A673 (cell line): ENCODE results near the gene EXOC4. TPM values are rescaled to one million over a fixed set of nuclear protein-coding genes. Genes with fewer than 3 reads are reported as not detected.

ENCODE experiments used
- BruUV-seq: library from RNA; stranded (reverse); fragments of 400-500 nt; replicated peaks from 2 replicates; lab custom pipeline; 2021; lab: Mats Ljungman, UMichigan
- CTCF ChIA-PET: fragments of 300-600 bp; sonication (Branson Sonifier 250); formaldehyde crosslinking; loops from one replicate; lab custom pipeline; 2022; ENCODE audit warnings: antibody characterized with exemption; lab: Charles Lee
- POLR2A ChIA-PET: fragments of 300-600 bp; sonication (Branson Sonifier 250); formaldehyde crosslinking; loops from one replicate; lab custom pipeline; 2022; ENCODE audit warnings: antibody characterized with exemption; ENCODE audit not compliant: low non-redundant PET; lab: Charles Lee
- DNase-seq: peaks from one replicate; pipeline ENCODE4 v3.0.0-alpha.2; 2015; ENCODE audit warnings: low spot score
- H3K27ac ChIP-seq: fragments of 200-600 bp; sonication (generic); 2 replicates; pipeline ENCODE4 v1.5.1; 2016; ENCODE audit warnings: mixed run types, low read depth, mild to moderate bottlenecking, mixed read lengths, antibody characterized with exemption, low read length; ENCODE audit not compliant: poor library complexity, severe bottlenecking
- H3K27me3 ChIP-seq: fragments of 200-600 bp; sonication (generic); replicated peaks from 2 replicates; pipeline ENCODE4 v1.6.1; 2017; ENCODE audit warnings: mixed run types, low read depth, mild to moderate bottlenecking, mixed read lengths, antibody characterized with exemption, low read length; ENCODE audit not compliant: insufficient read depth, poor library complexity
- H3K36me3 ChIP-seq: fragments of 200-600 bp; sonication (generic); 2 replicates; pipeline ENCODE4 v1.6.1; 2016; ENCODE audit warnings: mixed run types, mild to moderate bottlenecking, mixed read lengths, antibody characterized with exemption, low read length; ENCODE audit not compliant: insufficient read depth, poor library complexity, severe bottlenecking
- H3K4me1 ChIP-seq: fragments of 200-600 bp; sonication (generic); 2 replicates; pipeline ENCODE4 v1.6.1; 2017; ENCODE audit warnings: mixed run types, mild to moderate bottlenecking, mixed read lengths, antibody characterized with exemption, low read length; ENCODE audit not compliant: insufficient read depth, poor library complexity, severe bottlenecking
- H3K4me3 ChIP-seq: fragments of 200-600 bp; sonication (generic); 2 replicates; pipeline ENCODE4 v1.5.1; 2016; ENCODE audit warnings: low read depth, mixed run types, mild to moderate bottlenecking, mixed read lengths, low read length; ENCODE audit not compliant: poor library complexity, severe bottlenecking
- H3K9me3 ChIP-seq: fragments of 200-600 bp; sonication (generic); 2 replicates; pipeline ENCODE4 v1.6.1; 2016; ENCODE audit warnings: mixed run types, low read depth, mild to moderate bottlenecking, mixed read lengths, antibody characterized with exemption, low read length; ENCODE audit not compliant: poor library complexity, severe bottlenecking
- CTCF ChIP-seq: fragments of 300-800, 200-600 bp; sonication (generic); conservative IDR thresholded peaks from 2 replicates; pipeline ENCODE4 v1.5.1; 2017; ENCODE audit warnings: low read depth, mild to moderate bottlenecking, antibody characterized with exemption, low read length, moderate library complexity, mixed read lengths
- EZH2 ChIP-seq: fragments of 200-600 bp; sonication (generic); IDR thresholded peaks from 2 replicates; pipeline ENCODE4 v1.6.1; 2017; ENCODE audit warnings: borderline replicate concordance, low read depth, mild to moderate bottlenecking, mixed read lengths, antibody characterized with exemption, low read length; ENCODE audit not compliant: poor library complexity, severe bottlenecking
- intact Hi-C: fragments of 100-400 bp; cut with micrococcal nuclease; formaldehyde crosslinking; loops from one replicate; pipeline ENCODE4 v1.10.0; 2022; ENCODE audit not compliant: unreplicated experiment
- total RNA-seq: library from RNA; stranded (reverse); gene quantifications from 2 replicates; pipeline ENCODE4 v1.2.3, GENCODE V29; 2021

EXOC4 gene
- total RNA-seq, 1 experiment from 2014 or later = 66.1 TPM

- ChIA-PET CTCF (no interaction called here), POLR2A (no interaction called here)
- TF ChIP-seq CTCF (no peak), EZH2 (no peak)
- H3K9me3 ChIP-seq = no peaks in the 10 kb centered on the region
- no peak overlapping the region for H3K4me3 ChIP-seq
- DNase-seq = no peak
- intact Hi-C loops = no loop called here
- H3K36me3 ChIP-seq = no peaks in the 10 kb centered on the region
- no peak overlapping the region for H3K27ac ChIP-seq
- H3K27me3 ChIP-seq = no peaks in the 10 kb centered on the region
- no TSS peak for BruUV-seq
- H3K4me1 ChIP-seq = no peaks in the 10 kb centered on the region
Observed at GRCh38 chr7:133461421-133461820, 208.5 kb downstream of the EXOC4 start.

GRCh38 chr7:133475655-133476054, 222.8 kb downstream of the EXOC4 start:
- ChIA-PET POLR2A (no interaction called here), CTCF (no interaction called here)
- Histone ChIP-seq H3K4me3 (no peak overlapping the region), H3K9me3 (no peaks in the 10 kb centered on the region), H3K4me1 (peaks cover 12% of the 10 kb centered on the region), H3K36me3 (no peaks in the 10 kb centered on the region), H3K27ac (no peak overlapping the region), H3K27me3 (no peaks in the 10 kb centered on the region)
- intact Hi-C loops = no loop called here
- no peak for DNase-seq
- no peak for TF ChIP-seq EZH2
- TF ChIP-seq CTCF = no peak
- BruUV-seq = no TSS peak

- no peak for DNase-seq
- Histone ChIP-seq H3K27ac (no peak overlapping the region), H3K27me3 (no peaks in the 10 kb centered on the region), H3K9me3 (no peaks in the 10 kb centered on the region), H3K36me3 (no peaks in the 10 kb centered on the region), H3K4me1 (peaks cover 12% of the 10 kb centered on the region), H3K4me3 (no peak overlapping the region)
- no TSS peak for BruUV-seq
- POLR2A ChIA-PET = interaction anchor here (0.6 kb wide), 1 partner anchor 502 kb away, joined by 3 read pairs; no protein-coding TSS in a partner anchor
- CTCF ChIA-PET = no interaction called here
- intact Hi-C loops = no loop called here
- no peak for TF ChIP-seq CTCF
Observed at GRCh38 chr7:133477791-133478190, 224.9 kb downstream of the EXOC4 start.
